Thyroid gland (tissue), 4 donors: ENCODE results near the gene ABHD15.

ENCODE experiments used
- POLR2A ChIP-seq, 2 donors: fragments of 450-650 bp; IDR thresholded peaks; one replicate each; pipeline ENCODE4 v1.6.1; 2017; ENCODE audit warnings: antibody characterized with exemption in 2 of 2, mild to moderate bottlenecking in 2 of 2, moderate library complexity in 1 of 2
- TF ChIP-seq, protein P1 (sequence below), 6 experiments: fragments of 200-600 bp in 3 of 6; fragments of 450-650 bp in 3 of 6; sonication (generic) in 3 of 6; IDR thresholded peaks; one replicate each; pipeline ENCODE4 v1.5.1; 2016 to 2019; ENCODE audit warnings: antibody characterized with exemption in 6 of 6, mild to moderate bottlenecking in 2 of 6, inconsistent platforms in 1 of 6, moderate library complexity in 1 of 6

DNA sequence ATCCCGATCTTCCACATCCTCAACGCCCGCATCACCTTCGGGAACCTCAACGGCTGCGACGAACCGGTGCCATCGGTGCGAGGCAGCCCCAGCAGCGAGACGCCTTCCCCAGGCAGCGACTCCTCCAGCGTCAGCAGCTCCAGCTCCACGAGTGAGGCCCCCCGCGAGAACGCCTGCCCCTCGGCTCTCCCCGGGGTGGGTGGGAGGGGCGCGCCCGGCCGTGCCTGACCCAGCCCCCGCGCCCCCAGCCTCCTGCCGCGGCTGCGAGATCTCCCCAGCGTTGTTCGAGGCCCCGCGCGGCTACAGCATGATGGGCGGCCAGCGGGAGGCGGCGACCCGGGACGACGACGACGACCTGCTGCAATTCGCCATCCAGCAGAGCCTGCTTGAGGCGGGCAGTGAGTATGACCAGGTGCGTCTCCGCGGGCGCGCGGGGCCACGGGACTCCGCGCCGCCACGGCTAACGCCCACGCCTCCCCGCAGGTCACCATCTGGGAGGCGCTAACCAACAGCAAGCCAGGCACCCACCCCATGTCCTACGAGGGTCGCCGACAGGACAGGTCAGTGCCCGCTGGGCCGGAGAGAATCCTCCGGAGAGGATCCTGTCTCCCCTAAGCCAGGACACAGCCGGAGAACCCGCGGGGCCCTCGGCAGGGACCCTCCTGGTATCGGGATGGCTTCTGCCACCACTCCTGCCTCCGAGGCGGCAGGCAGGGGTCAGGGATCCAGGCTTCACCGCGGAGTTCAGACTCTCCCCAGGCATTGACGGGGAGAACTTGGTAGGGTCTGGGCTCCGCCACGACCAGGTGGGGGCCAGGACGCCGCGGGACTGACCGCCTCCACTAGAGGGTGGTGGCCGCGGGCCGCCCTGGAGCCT lies 45.8 kb upstream of the ABHD15 start:
- TF ChIP-seq, protein P1, sequence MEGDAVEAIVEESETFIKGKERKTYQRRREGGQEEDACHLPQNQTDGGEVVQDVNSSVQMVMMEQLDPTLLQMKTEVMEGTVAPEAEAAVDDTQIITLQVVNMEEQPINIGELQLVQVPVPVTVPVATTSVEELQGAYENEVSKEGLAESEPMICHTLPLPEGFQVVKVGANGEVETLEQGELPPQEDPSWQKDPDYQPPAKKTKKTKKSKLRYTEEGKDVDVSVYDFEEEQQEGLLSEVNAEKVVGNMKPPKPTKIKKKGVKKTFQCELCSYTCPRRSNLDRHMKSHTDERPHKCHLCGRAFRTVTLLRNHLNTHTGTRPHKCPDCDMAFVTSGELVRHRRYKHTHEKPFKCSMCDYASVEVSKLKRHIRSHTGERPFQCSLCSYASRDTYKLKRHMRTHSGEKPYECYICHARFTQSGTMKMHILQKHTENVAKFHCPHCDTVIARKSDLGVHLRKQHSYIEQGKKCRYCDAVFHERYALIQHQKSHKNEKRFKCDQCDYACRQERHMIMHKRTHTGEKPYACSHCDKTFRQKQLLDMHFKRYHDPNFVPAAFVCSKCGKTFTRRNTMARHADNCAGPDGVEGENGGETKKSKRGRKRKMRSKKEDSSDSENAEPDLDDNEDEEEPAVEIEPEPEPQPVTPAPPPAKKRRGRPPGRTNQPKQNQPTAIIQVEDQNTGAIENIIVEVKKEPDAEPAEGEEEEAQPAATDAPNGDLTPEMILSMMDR (IDR thresholded peaks at IDR 0.05): no peak
- no peak for TF ChIP-seq POLR2A (IDR thresholded peaks at IDR 0.05)
